HG03196 (cell line): ENCODE measurements around the gene PDZRN3.

Experiments used
- ATAC-seq: cut with Tn5 transposase; IDR thresholded peaks from one replicate; pipeline ENCODE4 v1.9.1; 2021; ENCODE audit not compliant: unreplicated experiment

PDZRN3 gene

DNA sequence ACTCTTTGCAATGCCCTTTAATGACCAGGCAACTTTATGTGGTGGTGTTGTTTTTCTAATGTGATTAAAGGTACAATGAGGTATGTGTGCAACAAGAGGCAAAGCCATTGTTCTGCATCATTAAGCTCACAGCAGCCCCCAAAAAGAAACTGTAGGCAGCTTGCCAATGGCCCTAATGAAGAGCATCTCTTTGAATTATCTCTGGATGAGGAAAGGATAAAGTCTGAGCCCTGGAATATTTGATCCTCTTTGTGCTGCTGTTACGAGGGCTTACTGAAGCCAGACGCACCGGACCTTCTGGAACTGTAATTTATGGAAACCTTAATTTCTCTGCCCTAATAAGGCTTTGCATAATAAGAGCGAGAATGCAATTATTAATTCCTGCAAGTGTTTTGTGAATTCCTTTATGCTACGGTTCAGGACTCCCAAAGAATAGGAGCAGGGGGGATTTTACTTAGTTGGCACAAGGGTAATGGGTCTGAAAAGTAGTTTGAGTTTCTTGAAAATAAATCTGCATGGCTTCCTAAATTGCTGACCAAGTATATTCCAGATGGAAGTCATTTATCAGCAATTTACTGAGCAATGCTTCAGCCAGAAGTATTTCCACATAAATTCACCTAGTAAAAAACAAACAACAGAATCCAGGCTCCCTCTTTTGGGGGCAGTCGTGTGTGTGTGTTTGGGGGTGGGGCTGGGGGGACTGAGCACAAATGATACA is 193.4 kb downstream of the PDZRN3 start:
- ATAC-seq = no peak

DNA sequence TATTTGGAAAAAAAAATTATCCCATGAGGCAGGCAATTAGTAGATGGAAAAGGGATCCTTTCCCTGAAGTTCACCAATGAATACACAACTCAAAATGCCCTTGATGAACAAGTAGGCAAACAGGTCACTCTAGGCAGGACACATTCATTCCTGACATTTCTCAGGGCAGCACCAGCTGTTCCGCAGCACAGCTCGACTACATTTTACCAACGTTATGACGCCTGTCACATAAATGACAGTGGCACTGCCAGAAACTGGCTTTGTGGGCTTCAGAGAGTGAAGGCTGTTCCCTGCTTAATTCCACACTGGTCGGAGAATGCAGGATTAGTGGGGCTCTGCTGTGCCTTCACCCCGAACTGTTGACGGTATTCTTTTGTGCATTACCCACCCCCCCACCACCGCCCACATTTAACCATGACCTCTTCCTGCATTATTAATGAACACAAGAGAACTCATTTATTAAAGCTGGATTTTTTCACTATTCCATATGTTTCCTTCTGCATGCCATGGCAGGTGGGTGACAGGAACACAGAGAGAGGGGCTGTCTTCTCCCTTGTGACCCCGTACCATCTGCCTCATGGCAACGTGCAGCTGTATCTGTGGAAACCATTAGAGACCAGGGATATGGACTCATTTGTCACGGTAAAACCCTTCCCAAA is 197.6 kb downstream of the PDZRN3 start:
- no peak for ATAC-seq

DNA sequence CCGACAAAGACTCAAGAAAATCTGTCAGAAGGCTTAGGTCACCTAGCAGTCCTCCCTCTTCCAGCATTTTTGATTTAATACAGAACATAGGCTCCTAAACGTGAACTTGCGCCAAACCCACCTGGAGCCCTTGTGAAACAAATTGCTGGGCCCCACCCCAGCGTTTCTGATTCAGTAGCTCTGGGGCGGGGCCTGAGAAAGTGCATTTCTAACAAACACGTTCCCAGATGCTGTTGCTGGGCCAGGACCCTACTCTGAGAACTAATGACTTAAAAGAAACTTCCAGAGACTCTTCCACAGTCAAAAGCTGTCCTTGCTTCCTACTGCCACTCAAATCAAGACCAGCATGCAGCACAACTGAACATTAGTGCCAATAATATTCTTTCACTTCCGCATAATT is 198.1 kb downstream of the PDZRN3 start:
- ATAC-seq = no peak

DNA sequence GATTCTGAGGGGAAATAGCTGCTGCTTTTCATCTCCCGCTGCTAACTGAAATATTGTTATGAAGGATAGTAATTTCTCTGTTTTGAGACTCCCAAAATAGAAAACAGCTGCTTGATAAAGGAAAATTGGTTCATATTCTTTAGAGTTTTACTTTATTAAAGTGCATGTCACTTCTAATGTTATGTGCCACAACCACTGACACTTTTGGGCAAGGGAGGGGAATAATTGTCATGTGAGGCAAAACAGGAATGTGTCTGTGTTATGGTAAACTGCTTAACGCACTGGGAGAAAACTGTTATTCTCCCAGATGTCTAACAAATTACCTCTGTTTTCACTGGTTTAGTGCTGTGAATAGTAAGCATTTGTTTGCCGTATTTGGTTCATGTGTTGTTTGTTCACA is 201.6 kb downstream of the PDZRN3 start:
- no peak for ATAC-seq

DNA sequence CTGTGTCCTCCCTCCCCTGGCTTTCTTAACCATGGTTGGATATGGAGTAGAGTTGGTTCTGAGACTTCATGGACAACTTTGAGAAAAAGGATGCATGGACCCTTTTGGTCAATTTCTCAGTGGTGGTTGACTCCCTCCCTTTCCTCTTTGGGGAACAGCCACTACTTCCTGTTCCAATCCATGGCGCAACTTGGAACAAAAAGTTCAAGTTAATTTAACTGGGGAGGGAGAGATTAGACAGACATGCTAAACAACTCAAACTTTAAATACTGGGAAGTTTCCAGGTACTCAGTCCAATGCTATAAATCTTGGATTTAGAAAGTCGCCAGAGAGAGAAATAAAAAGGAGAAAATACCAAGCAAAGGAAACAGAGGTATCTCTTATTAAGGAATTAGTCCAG is 202.2 kb downstream of the PDZRN3 start:
- ATAC-seq = no peak

DNA sequence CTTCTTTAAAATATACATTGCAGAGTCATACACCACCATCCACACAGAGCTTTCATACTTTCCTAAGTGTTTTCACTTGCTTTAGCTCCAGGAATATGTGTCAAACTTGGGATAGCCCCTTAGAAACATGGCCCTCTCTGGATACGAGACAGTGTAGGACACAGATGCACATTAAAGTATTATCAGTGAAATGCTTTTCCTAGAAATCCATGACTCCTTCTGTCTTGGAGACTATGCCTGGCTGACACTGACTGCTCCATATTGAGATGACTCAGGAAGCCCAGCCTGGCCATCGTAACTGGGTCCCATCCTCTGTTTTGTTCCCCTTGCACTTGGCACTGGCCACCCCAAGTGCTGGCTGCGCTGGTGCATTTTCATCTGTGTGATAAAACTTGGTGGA is 204.8 kb downstream of the PDZRN3 start:
- no peak for ATAC-seq

DNA sequence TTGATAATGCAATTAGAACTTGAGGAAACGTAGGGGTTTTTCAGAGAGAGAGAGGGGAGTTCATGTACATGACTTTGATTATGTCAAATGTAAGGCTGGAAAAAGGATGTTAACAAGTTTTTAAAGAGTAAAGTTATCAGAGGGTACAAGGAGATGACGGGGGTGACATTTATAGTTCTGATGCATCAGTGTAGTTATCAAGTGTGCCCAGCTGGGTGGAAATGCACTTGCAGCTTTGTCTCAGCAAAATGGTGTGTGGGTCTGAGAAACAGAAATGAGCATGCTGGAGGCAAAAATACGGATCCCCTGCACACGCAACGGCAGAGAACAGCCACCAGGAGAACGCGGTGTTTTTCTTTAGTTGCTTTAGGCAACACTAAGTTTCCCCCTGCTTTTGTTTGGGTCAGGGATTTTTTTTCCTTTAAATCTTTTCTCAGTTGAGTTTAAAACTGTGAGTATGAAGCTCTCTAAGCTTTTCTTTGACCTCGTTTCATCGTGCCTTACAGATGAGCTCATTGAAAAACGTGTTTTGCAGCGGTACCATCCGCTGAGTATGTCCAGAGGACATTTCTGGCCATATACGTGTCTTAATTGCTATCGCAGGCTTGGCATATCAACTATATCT is 205.4 kb downstream of the PDZRN3 start:
- no peak for ATAC-seq

DNA sequence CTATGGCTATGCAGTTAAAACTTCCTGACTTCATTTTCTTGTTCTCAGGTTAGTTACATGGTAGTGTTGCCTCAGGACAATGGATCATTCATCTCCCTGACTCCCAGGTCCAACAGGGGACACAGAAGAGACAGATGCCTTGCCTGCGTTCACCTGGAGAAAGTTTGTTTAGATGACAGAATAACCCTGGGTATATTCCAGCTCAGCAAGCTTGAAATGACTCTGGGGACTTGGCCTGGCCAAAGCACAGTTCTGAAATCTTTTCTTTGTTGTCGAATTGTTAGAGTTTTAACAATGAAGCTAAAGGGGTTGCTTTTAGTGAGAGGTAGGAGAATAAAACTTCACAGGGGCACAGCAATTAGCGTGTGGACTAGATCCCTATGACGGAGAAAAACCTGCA is 206.1 kb downstream of the PDZRN3 start:
- ATAC-seq = no peak

DNA sequence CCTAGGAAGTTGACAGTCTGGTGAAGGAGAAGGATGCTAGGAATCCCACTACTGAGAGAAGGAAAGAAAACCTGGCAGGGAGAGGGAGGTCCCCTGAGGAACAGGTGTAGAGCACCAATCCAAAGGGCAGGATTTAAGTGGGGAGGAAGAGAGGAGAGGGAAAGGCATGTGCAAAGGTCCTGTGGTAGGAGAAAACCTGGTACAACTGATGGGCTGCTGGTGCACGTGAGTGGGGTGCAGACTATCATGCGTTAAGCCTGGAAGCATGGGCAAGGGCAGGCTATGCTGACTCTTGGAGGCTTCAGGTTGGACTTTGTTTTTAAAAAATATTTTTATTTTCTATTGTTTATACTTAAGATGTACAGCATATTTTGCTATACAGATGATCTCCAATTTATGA is 209.6 kb downstream of the PDZRN3 start:
- ATAC-seq = no peak

DNA sequence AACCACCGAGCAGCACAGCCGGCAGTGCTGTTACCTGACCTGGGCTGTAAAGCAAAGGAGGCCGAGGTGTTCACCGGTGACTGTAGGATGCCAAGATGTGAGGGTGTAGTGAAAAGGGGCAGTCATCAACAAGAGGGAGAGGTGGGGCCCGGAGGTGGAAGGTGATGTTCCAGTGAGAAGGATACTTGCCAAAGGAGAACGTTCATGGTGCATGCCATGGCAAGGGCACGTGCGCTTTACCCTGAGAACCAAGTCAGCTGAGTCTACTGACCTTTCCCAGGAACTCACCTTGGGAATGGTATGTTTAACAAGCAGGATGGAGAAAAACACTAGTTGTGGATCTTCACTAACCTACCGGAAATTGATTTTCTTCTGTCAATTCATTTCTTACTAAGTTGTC is 211.1 kb downstream of the PDZRN3 start:
- no peak for ATAC-seq

DNA sequence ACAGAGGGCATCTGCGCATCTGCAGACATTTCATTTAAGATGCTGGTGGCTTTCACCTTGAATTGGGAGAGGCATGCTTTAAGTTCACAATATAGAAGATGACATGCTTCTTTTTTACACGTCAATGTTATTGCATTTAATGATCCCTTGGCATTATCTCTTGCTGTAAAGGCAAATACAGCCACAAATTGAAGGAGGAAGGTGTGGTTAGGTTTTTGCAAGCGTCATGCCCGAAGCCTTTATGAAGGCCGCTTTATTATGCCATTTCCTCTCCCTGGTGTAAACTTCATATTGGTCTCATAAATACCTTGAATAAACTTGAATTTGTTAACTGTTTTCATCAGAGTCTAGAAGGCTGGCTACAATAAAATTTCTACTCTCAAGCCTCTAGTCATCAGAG is 212.7 kb downstream of the PDZRN3 start:
- ATAC-seq = no peak

DNA sequence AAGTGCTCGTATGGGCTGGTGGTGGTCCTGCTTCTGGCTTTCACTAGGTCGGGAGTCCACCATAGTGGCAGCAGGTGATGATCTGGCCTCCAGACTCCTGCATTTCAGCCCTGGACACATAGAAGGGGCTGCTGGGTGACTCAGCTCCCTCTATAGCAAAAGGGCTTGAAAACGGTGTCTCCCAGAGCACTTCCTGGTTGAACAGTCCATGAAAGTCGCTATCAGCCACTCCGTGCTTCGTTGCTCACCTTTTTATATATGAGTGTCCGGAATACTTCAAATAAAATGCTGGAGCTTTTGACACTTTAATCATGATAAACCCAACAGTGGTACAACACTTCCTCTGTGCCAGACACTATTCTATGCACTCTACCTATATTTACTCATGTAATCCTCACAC is 213.2 kb downstream of the PDZRN3 start:
- ATAC-seq = no peak

DNA sequence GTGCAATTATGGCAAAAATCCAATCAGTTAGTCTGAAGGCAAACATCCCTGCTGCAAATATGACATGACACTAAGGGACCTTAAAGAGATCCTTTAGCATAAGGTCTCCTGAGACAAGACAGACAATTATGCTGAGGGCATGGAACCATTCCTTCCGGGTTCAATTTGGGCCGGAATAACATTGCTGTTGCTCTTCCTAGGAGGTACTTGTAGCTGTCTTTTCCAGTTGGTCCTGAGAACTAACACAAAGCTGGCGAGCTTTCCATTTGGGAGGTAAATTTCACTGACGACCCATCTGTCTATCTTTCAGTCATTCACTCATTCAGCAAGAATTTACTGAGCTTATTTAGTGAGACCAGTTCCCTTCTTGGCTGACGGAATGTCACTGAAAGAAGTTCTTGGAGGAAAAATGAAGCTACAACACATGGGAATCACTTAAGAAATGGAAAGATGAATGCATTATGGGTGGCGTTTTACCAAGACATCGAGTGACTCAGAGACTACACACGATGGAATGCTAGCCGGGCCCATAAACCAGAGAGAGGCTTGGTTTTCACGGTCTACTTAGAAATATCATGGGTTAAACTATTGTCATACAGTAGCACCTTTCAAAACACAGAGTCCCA is 215.5 kb downstream of the PDZRN3 start:
- ATAC-seq = no peak

DNA sequence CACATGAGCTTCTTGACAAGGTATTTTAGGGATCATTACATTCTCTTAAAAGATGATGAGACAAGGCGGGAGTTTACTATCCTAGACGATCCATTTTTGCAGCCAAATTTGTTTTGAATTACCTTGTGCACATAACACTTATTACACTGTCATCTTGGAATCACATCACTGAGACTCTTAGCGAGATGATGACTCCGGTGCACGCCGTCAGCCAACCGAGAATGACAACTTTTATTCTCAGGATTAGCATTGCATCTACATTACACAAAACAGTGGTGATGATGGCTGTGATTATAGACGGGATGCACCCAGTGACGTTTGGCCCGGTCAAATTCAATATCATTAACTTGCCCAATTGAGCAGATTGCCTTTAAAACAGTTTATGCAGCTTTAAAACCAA is 216.1 kb downstream of the PDZRN3 start:
- no peak for ATAC-seq

DNA sequence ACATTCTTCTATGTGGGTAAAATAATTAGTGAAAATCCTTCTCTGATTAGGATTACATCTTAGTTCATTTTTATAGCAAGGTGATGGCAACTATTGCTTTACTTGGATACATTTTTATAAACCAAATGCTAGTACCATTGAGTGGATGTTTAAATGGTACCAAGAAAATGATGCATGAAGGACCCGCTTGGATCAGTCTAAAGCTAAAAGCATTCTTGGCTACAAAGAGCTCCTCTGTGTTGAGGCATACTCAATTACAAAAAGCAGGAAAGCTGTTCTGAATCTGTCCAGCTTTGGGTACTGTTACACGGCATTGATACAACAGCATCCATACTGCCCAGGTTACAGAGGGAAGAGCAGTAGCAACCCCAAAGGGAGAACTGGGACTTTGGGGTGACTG is 217.2 kb downstream of the PDZRN3 start:
- ATAC-seq = no peak

DNA sequence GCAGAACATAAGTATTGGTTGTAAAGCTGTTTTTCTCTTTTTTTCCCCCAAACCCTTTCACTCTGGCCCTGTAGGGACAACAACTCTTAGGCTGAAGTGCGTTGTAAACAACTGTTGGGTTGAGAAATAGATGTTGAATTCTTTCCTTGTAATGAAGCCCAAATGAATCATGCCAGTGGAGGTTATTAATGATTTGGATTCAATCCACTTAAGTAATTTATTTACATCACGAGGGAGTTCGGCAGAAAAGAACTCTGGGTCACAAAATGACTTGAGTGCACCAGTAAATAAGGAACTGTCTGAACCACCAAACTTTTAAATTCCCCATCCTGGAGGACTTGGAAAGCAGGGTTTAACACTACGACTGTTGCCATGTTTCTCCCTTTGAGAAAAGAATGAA is 218.9 kb downstream of the PDZRN3 start:
- ATAC-seq = no peak

DNA sequence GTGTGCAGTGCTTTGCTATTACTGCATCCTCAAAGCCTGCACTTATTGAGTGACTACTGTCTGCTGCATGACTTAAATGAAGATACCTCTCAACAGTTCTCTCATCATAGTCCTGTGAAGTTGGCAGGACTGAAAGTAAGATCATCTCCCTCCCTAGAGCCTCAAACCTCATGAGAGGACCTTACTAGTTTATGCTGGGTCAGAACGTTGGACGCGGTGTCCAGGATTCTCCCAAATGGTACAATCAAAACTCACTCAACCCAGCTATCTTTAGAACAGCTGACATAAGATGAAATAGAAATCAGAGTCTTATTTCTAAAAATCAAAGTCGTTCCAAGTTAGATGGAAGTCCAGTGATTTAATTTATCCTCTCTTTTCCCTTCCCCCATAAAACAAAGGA is 219.7 kb downstream of the PDZRN3 start:
- no peak for ATAC-seq

DNA sequence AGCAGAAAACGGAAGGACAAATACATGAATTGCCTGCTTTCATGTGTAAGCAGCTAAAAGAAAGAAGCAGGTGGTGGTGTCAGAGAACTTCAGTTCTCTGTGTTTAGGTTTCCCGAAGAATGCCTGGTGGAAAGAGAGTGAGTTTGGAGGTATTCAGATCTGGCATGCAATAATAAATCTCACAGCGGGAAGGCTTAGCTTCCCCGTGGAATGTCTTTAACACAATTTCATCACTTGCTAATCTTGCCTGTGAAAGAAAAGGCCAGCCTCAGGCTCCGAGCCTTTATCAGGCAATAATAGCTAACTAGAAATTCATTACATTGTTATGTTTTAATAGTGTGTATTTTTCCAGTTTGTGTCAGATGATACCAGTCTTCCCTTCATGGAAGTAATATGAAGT is 220.3 kb downstream of the PDZRN3 start:
- ATAC-seq = no peak

DNA sequence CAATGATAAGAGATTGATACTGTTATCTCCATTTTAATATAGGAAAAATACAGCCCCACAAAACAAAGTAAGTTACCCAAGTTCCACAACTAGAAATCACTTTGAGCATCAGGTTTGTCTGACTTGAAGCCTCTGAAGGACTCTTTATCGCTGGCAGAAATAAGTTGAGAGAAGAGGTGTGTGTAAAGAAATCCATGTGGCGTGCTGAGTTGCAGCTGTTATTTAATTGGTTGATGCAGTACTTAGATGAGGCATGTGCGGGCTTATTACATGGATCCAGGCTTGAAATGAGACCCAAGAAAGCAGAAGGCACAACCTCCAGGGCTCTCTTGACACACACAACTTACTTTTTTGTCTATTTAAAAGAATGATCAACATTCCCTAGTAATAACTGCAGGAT is 221.3 kb downstream of the PDZRN3 start:
- no peak for ATAC-seq

DNA sequence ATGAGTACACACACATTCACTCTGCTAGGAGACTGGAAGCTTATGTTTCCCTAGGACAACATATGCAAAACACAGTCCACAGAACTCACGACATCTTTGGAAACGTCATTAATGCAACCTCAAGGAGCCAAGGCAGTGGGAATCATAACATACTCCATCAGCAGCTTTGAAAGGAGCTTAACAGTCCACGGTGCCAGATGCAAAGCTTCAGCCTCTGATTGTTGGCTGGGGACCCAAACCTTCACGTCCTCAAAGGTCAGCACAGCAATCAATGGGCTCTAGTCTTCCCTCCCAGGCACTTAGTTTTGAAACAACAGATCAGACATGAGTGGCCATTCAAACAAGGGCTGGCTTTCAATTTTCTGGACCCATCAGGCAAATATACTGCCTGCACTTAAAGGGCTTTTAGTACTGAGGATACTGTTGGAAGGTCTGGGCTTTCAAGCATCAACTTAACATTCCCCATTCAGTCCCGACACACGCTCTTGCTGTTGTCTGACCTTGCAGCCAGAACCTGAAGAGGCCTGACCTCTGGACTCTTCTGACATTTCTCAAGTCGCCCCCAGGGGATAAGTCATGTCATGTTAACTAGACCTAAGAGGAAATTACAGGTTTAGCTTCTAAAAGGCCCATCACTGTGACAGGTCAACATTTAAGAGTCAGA is 223.0 kb downstream of the PDZRN3 start:
- no peak for ATAC-seq

DNA sequence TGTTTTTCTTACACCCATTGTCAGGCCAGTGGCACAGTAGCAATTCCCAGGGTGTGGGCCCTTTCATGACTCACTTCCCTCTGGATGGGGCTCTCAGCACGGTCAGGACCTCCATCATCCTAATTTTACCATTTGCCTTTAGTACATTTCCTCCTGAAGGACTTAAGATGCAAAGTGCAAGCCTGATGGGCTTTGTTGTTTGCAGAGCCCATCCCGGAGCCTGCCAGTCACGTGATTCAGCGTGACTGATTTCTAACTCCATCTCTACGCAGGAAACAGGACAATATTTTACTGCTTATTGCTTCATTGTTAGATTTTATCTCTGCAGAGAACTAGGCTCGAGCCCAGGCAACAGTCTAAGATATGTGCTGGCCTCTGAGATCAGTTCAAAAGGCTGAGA is 223.7 kb downstream of the PDZRN3 start:
- ATAC-seq = no peak
